Activated naive CD4-positive, alpha-beta T cell treated with anti-CD3 and anti-CD28 coated beads, Interleukin-2, amount 50 U/mL, for 16 hours (primary cell): ENCODE data around the gene BANF1.

ENCODE experiments used
- DNase-seq: peaks from one replicate; pipeline ENCODE4 v3.0.0-alpha.2; 2020

Gene BANF1

GRCh38 chr11:66042227-66042995, 40.1 kb downstream of the BANF1 start:
- DNase-seq, result no peak

GRCh38 chr11:66042996-66043906, 40.9 kb downstream of the BANF1 start:
- no peak for DNase-seq

- DNase-seq, result no peak
Measured at GRCh38 chr11:66044757-66045156, 42.5 kb downstream of the BANF1 start.

GRCh38 chr11:66045177-66045639, 42.9 kb downstream of the BANF1 start:
- DNase-seq, result peak; percentile 84

- DNase-seq, result no peak
Measured at GRCh38 chr11:66046901-66047300, 44.6 kb downstream of the BANF1 start.

GRCh38 chr11:66047541-66048365, 45.5 kb downstream of the BANF1 start:
- DNase-seq, result no peak

- no peak for DNase-seq
Measured at GRCh38 chr11:66048547-66049323, 46.4 kb downstream of the BANF1 start, which contains the start of gene GAL3ST3. TSS of gene GAL3ST3 (minus strand) at chr11:66049161. CDS start at chr11:66045415, 3,746 bp downstream.

GRCh38 chr11:66050581-66051231, 48.4 kb downstream of the BANF1 start:
- no peak for DNase-seq

- no peak for DNase-seq
Measured at GRCh38 chr11:66051371-66051765, 49.1 kb downstream of the BANF1 start.

- peak; percentile 97 for DNase-seq
Measured at GRCh38 chr11:66051766-66052663, 49.7 kb downstream of the BANF1 start, which contains the start of gene SF3B2. TSS of gene SF3B2 (plus strand) at chr11:66052364. CDS start at chr11:66052385, 21 bp downstream.

- no peak for DNase-seq
Measured at GRCh38 chr11:66052664-66052982, 50.3 kb downstream of the BANF1 start.
